ENCODE data around the gene MT1F.

DNA sequence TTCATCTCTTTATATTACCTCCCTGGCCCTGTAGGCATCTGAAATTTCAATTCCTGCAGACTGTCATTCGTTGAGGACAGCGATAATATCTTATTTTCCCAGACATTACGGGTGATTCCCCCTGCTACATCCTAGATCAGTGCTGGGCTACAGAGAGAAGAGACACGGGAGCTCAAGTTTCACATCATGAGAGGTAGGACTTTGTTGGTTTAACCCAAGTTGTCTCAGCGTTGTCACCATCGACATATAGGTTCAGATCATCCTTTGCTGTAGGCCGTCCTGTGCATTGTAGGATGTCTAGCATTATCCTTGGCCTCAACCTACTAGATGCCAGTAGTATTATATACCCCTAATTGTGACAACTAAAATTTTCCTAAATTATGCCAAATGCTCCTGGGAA, 43.8 kb downstream of the MT1F start:
- TF ChIP-seq, protein P1, sequence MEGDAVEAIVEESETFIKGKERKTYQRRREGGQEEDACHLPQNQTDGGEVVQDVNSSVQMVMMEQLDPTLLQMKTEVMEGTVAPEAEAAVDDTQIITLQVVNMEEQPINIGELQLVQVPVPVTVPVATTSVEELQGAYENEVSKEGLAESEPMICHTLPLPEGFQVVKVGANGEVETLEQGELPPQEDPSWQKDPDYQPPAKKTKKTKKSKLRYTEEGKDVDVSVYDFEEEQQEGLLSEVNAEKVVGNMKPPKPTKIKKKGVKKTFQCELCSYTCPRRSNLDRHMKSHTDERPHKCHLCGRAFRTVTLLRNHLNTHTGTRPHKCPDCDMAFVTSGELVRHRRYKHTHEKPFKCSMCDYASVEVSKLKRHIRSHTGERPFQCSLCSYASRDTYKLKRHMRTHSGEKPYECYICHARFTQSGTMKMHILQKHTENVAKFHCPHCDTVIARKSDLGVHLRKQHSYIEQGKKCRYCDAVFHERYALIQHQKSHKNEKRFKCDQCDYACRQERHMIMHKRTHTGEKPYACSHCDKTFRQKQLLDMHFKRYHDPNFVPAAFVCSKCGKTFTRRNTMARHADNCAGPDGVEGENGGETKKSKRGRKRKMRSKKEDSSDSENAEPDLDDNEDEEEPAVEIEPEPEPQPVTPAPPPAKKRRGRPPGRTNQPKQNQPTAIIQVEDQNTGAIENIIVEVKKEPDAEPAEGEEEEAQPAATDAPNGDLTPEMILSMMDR (optimal IDR thresholded peaks at IDR 0.05 in 1 of 3, IDR thresholded peaks at IDR 0.05 in 1 of 3, conservative IDR thresholded peaks at IDR 0.05 in 1 of 3; ENCODE audit: extremely low read depth in 1 of 3, insufficient read depth in 2 of 3, low read length in 3 of 3), result no peak
- TF ChIP-seq EZH2 (IDR thresholded peaks at IDR 0.05; ENCODE audit: low read length), result no peak
